ENCODE data around the gene RBMS3. TPM values are rescaled to one million over a fixed set of nuclear protein-coding genes. Genes with fewer than 3 reads are reported as not detected.

Gene RBMS3
- total RNA-seq, 1 donor from 2014 or later = 33.0 TPM

DNA sequence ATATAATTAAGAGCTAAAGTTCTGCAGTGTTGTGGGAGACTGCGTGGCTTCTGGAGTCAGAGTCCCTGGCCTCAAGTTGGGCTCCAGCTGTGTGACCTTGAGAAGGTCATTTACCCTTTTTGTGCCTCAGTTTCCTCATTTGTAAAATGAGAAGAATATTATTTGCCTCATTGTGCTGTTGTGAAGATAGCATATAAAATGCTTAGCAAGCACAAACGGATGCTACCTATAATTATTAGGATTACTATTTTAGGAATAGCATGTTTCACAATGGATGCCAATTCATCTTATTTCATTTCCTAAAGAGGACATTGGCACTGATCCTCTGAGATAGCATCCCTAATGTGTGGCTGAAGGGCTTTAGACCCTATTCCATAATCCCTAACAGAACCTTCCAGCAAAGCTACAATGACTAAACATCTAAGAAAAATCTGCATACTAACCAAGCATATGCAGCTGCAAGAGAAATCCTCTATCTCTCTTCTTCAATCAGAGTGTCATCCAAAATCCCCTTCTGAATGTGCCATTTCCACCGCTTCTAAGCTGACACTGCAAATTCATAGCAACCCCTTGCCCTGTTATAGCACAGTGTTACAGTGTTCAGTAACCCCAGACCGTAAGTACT, 148.3 kb downstream of the RBMS3 start:
- H2AFZ ChIP-seq (ENCODE audit: low read depth, low read length) = no peak overlapping the region
- no peak overlapping the region for H3K4me3 Mint-ChIP-seq (ENCODE audit: unreplicated experiment)
- H3K4me3 ChIP-seq (ENCODE audit: insufficient read depth, low read depth, low read length) = no peak overlapping the region
- H3K9me3 ChIP-seq (ENCODE audit: insufficient read depth, low read depth, low read length) = no peaks in the 10 kb centered on the region
- H3K36me3 Mint-ChIP-seq (ENCODE audit: low read depth, unreplicated experiment) = peaks cover 2% of the 10 kb centered on the region
- no peaks in the 10 kb centered on the region for H3K9me3 Mint-ChIP-seq (ENCODE audit: unreplicated experiment)
- H3K27me3 ChIP-seq (ENCODE audit: insufficient read depth, low read length) = no peaks in the 10 kb centered on the region
- no peak overlapping the region for H3K27ac ChIP-seq (ENCODE audit: low read depth, low read length)
- peaks cover 50% of the 10 kb centered on the region for H3K79me2 ChIP-seq (ENCODE audit: insufficient read depth, low read length)
- peaks cover 25% of the 10 kb centered on the region for H3K4me1 Mint-ChIP-seq (ENCODE audit: low read depth, unreplicated experiment)
- DNase-seq (ENCODE audit: low read depth) (no peak), FAIRE-seq (no peak)
- no peaks in the 10 kb centered on the region for H4K20me1 ChIP-seq (ENCODE audit: insufficient read depth, low read length)
- no peak overlapping the region for H3K9ac ChIP-seq (ENCODE audit: low read length)
- H3K27me3 Mint-ChIP-seq (ENCODE audit: low read depth, unreplicated experiment) = no peaks in the 10 kb centered on the region
- peak overlapping the region; percentile 24 for H3K27ac Mint-ChIP-seq (ENCODE audit: unreplicated experiment)
- H3K4me2 ChIP-seq (ENCODE audit: low read length) = no peak overlapping the region
- H3K36me3 ChIP-seq (ENCODE audit: insufficient read depth, low read length) = no peaks in the 10 kb centered on the region
- H3K4me1 ChIP-seq (ENCODE audit: insufficient read depth, low read length) = peaks cover 12% of the 10 kb centered on the region
- TF ChIP-seq, protein P1, sequence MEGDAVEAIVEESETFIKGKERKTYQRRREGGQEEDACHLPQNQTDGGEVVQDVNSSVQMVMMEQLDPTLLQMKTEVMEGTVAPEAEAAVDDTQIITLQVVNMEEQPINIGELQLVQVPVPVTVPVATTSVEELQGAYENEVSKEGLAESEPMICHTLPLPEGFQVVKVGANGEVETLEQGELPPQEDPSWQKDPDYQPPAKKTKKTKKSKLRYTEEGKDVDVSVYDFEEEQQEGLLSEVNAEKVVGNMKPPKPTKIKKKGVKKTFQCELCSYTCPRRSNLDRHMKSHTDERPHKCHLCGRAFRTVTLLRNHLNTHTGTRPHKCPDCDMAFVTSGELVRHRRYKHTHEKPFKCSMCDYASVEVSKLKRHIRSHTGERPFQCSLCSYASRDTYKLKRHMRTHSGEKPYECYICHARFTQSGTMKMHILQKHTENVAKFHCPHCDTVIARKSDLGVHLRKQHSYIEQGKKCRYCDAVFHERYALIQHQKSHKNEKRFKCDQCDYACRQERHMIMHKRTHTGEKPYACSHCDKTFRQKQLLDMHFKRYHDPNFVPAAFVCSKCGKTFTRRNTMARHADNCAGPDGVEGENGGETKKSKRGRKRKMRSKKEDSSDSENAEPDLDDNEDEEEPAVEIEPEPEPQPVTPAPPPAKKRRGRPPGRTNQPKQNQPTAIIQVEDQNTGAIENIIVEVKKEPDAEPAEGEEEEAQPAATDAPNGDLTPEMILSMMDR (IDR thresholded peaks at IDR 0.05; ENCODE audit: insufficient read depth, low read depth, low read length) = no peak
- no peak for TF ChIP-seq EZH2 (IDR thresholded peaks at IDR 0.05; ENCODE audit: insufficient read depth, low read length)

DNA sequence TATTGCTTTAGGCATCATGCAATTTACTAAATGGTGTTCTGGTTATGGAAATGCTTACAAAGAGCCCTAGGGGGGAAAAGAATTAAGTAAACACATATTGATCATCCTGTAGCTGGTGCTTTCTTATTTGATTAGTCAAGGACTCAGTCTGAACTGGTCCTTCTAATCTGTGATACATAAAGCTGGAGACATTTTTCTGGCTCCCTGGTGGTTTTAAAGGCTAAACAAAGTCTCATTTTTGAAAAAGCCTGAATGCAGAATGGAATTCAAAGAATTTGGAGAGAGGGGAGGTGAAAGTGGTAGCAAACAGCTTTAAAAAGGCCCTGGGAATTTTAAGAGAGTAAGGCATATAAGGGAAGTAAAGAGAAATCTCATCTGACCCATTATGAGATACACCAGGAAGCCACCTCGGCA, 149.7 kb downstream of the RBMS3 start:
- H3K4me3 ChIP-seq (ENCODE audit: insufficient read depth, low read depth, low read length) = no peak overlapping the region
- peaks cover 45% of the 10 kb centered on the region for H3K79me2 ChIP-seq (ENCODE audit: insufficient read depth, low read length)
- DNase-seq (ENCODE audit: low read depth) = peak; percentile 78
- no peak overlapping the region for H2AFZ ChIP-seq (ENCODE audit: low read depth, low read length)
- Mint-ChIP-seq H3K27me3 (ENCODE audit: low read depth, unreplicated experiment) (no peaks in the 10 kb centered on the region), H3K36me3 (ENCODE audit: low read depth, unreplicated experiment) (peaks cover 4% of the 10 kb centered on the region), H3K27ac (ENCODE audit: unreplicated experiment) (peak overlapping the region; percentile 92), H3K4me3 (ENCODE audit: unreplicated experiment) (no peak overlapping the region), H3K9me3 (ENCODE audit: unreplicated experiment) (no peaks in the 10 kb centered on the region), H3K4me1 (ENCODE audit: low read depth, unreplicated experiment) (peaks cover 25% of the 10 kb centered on the region)
- no peak for TF ChIP-seq EZH2 (IDR thresholded peaks at IDR 0.05; ENCODE audit: insufficient read depth, low read length)
- TF ChIP-seq, protein P1 (IDR thresholded peaks at IDR 0.05; ENCODE audit: insufficient read depth, low read depth, low read length) = no peak
- peak overlapping the region; percentile 7 for H3K9ac ChIP-seq (ENCODE audit: low read length)
- peak overlapping the region; percentile 42 for H3K4me2 ChIP-seq (ENCODE audit: low read length)
- no peaks in the 10 kb centered on the region for H4K20me1 ChIP-seq (ENCODE audit: insufficient read depth, low read length)
- H3K9me3 ChIP-seq (ENCODE audit: insufficient read depth, low read depth, low read length) = no peaks in the 10 kb centered on the region
- peaks cover 12% of the 10 kb centered on the region for H3K4me1 ChIP-seq (ENCODE audit: insufficient read depth, low read length)
- H3K36me3 ChIP-seq (ENCODE audit: insufficient read depth, low read length) = peaks cover 5% of the 10 kb centered on the region
- no peaks in the 10 kb centered on the region for H3K27me3 ChIP-seq (ENCODE audit: insufficient read depth, low read length)
- peak; percentile 72 for FAIRE-seq
- H3K27ac ChIP-seq (ENCODE audit: low read depth, low read length) = peak overlapping the region; percentile 36

DNA sequence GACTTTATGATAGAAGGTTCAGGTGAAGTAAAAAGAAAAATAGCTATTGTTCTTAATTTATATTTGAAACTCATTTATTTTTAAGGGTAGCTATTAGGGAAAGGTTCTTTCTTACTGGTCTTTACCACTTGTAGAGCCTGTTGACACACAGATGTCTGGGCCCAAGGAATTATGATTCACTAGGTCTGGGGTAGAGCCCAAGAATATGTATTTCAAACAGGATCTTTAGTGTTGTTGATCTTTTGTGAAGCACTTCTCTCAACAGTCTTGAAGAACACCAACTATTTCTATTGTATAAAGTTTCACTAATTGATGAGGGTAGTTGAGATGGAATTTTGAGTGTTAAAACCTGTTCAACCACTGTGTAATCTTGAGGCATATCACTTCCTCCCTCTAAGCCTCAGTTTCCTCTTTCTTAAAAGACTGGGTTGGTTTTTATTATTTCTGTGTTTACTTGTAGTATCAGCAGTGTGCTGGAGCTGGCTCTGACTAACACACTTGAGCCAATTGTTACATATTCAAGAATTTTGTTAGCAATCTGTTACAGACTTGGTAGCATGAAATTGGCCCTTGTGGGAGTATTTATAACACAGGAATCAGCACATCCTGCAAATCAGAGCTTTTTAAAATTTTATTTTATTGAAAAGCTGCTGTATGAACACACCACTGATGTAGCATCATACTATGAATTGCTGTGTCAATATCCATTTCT, 155.9 kb downstream of the RBMS3 start:
- H3K9me3 Mint-ChIP-seq (ENCODE audit: unreplicated experiment) = no peaks in the 10 kb centered on the region
- H3K4me3 ChIP-seq (ENCODE audit: insufficient read depth, low read depth, low read length) = no peak overlapping the region
- no peaks in the 10 kb centered on the region for H4K20me1 ChIP-seq (ENCODE audit: insufficient read depth, low read length)
- H3K36me3 Mint-ChIP-seq (ENCODE audit: low read depth, unreplicated experiment) = peaks cover 6% of the 10 kb centered on the region
- H3K27me3 ChIP-seq (ENCODE audit: insufficient read depth, low read length) = no peaks in the 10 kb centered on the region
- H2AFZ ChIP-seq (ENCODE audit: low read depth, low read length) = no peak overlapping the region
- H3K36me3 ChIP-seq (ENCODE audit: insufficient read depth, low read length) = peaks cover 5% of the 10 kb centered on the region
- peaks cover 15% of the 10 kb centered on the region for H3K79me2 ChIP-seq (ENCODE audit: insufficient read depth, low read length)
- no peak overlapping the region for H3K9ac ChIP-seq (ENCODE audit: low read length)
- no peaks in the 10 kb centered on the region for H3K9me3 ChIP-seq (ENCODE audit: insufficient read depth, low read depth, low read length)
- FAIRE-seq = no peak
- H3K4me3 Mint-ChIP-seq (ENCODE audit: unreplicated experiment) = no peak overlapping the region
- H3K27ac ChIP-seq (ENCODE audit: low read depth, low read length) = no peak overlapping the region
- no peak for DNase-seq (ENCODE audit: low read depth)
- no peaks in the 10 kb centered on the region for H3K27me3 Mint-ChIP-seq (ENCODE audit: low read depth, unreplicated experiment)
- TF ChIP-seq, protein P1 (IDR thresholded peaks at IDR 0.05; ENCODE audit: insufficient read depth, low read depth, low read length) = no peak
- TF ChIP-seq EZH2 (IDR thresholded peaks at IDR 0.05; ENCODE audit: insufficient read depth, low read length) = no peak
- no peak overlapping the region for H3K27ac Mint-ChIP-seq (ENCODE audit: unreplicated experiment)
- peaks cover 5% of the 10 kb centered on the region for H3K4me1 Mint-ChIP-seq (ENCODE audit: low read depth, unreplicated experiment)
- no peak overlapping the region for H3K4me2 ChIP-seq (ENCODE audit: low read length)
- peaks cover 13% of the 10 kb centered on the region for H3K4me1 ChIP-seq (ENCODE audit: insufficient read depth, low read length)
